Measurements from ENCODE around the gene SLAIN1.

Gene SLAIN1

GRCh38 chr13:77692746-77693448 lies 4.6 kb upstream of the SLAIN1 start:
- no peaks in the 10 kb centered on the region for H3K36me3 ChIP-seq (ENCODE audit: insufficient read depth)
- H3K27me3 ChIP-seq (ENCODE audit: insufficient read depth, low read depth): no peaks in the 10 kb centered on the region
- TF ChIP-seq CTCF (conservative IDR thresholded peaks at IDR 0.05; ENCODE audit: low read depth, low read length): no peak

GRCh38 chr13:77693449-77693940 lies 4.0 kb upstream of the SLAIN1 start:
- H3K4me1 ChIP-seq (ENCODE audit: low read depth, poor library complexity, severe bottlenecking): peaks cover 19% of the 10 kb centered on the region
- H3K9ac ChIP-seq: no peak overlapping the region
- TF ChIP-seq CTCF (conservative IDR thresholded peaks at IDR 0.05; ENCODE audit: low read depth, low read length): no peak
- H4K20me1 ChIP-seq (ENCODE audit: insufficient read depth): no peaks in the 10 kb centered on the region
- H3K27me3 ChIP-seq (ENCODE audit: insufficient read depth, low read depth): no peaks in the 10 kb centered on the region
- no peak overlapping the region for H3K4me2 ChIP-seq
- no peak overlapping the region for H3K27ac ChIP-seq
- H3K79me2 ChIP-seq (ENCODE audit: insufficient read depth, low read depth): 0 out of 2 replicates have a peak, but pooled peaks cover 1% of the 10 kb centered on the region
- no peak overlapping the region for H2AFZ ChIP-seq (ENCODE audit: low read depth)
- H3K36me3 ChIP-seq (ENCODE audit: insufficient read depth): no peaks in the 10 kb centered on the region
- no peak overlapping the region for H3K4me3 ChIP-seq (IDR thresholded peaks at IDR 0.05; ENCODE audit: insufficient read depth, low read depth, low read length)

More at GRCh38 chr13:77692746-77693448, 4.6 kb upstream of the SLAIN1 start:
- Histone ChIP-seq H2AFZ (ENCODE audit: low read depth) (no peak overlapping the region), H3K27ac (no peak overlapping the region), H3K79me2 (ENCODE audit: insufficient read depth, low read depth) (no peaks in the 10 kb centered on the region), H3K4me2 (no peak overlapping the region), H3K4me3 (IDR thresholded peaks at IDR 0.05; ENCODE audit: insufficient read depth, low read depth, low read length) (no peak overlapping the region), H3K4me1 (ENCODE audit: low read depth, poor library complexity, severe bottlenecking) (peaks cover 19% of the 10 kb centered on the region), H4K20me1 (ENCODE audit: insufficient read depth) (no peaks in the 10 kb centered on the region), H3K9ac (no peak overlapping the region)

GRCh38 chr13:77696006-77696878 lies 1.2 kb upstream of the SLAIN1 start:
- no peak overlapping the region; the same call in 1 of the 2 replicates for H2AFZ ChIP-seq (ENCODE audit: low read depth)
- H3K4me1 ChIP-seq (ENCODE audit: low read depth, poor library complexity, severe bottlenecking): peaks cover 37% of the 10 kb centered on the region
- peak overlapping the region; percentile 80 for H3K4me2 ChIP-seq
- peak overlapping the region; percentile 40; the same call in 1 of the 2 replicates for H3K27ac ChIP-seq
- H3K36me3 ChIP-seq (ENCODE audit: insufficient read depth): no peaks in the 10 kb centered on the region
- no peak overlapping the region for H3K9ac ChIP-seq
- H4K20me1 ChIP-seq (ENCODE audit: insufficient read depth): no peaks in the 10 kb centered on the region
- no peak overlapping the region for H3K4me3 ChIP-seq (IDR thresholded peaks at IDR 0.05; ENCODE audit: insufficient read depth, low read depth, low read length)
- peaks cover 29% of the 10 kb centered on the region; the same call in 1 of the 2 replicates for H3K79me2 ChIP-seq (ENCODE audit: insufficient read depth, low read depth)
- no peak for TF ChIP-seq CTCF (conservative IDR thresholded peaks at IDR 0.05; ENCODE audit: low read depth, low read length)
- no peaks in the 10 kb centered on the region for H3K27me3 ChIP-seq (ENCODE audit: insufficient read depth, low read depth)

- TF ChIP-seq CTCF (conservative IDR thresholded peaks at IDR 0.05; ENCODE audit: low read depth, low read length): no peak
- Histone ChIP-seq H4K20me1 (ENCODE audit: insufficient read depth) (no peaks in the 10 kb centered on the region), H3K27me3 (ENCODE audit: insufficient read depth, low read depth) (no peaks in the 10 kb centered on the region), H3K79me2 (ENCODE audit: insufficient read depth, low read depth) (peaks cover 30% of the 10 kb centered on the region; the same call in 1 of the 2 replicates), H2AFZ (ENCODE audit: low read depth) (peak overlapping the region; percentile 61), H3K4me2 (peak overlapping the region; percentile 80), H3K27ac (peak overlapping the region; percentile 40; the same call in 1 of the 2 replicates), H3K9ac (peak overlapping the region; percentile 37; the same call in 1 of the 2 replicates), H3K4me3 (IDR thresholded peaks at IDR 0.05; ENCODE audit: insufficient read depth, low read depth, low read length) (no peak overlapping the region), H3K4me1 (ENCODE audit: low read depth, poor library complexity, severe bottlenecking) (peaks cover 39% of the 10 kb centered on the region), H3K36me3 (ENCODE audit: insufficient read depth) (no peaks in the 10 kb centered on the region)
Observed at GRCh38 chr13:77696879-77697216, 639 bp upstream of the SLAIN1 start.

All from KMS-11 (cell line).